HG03575 (cell line): ENCODE results near the gene MRPS27.
"Not testable (repeated sequence)": the region's sequence is repeated elsewhere in the genome, so short reads cannot be mapped to it uniquely, and the experiment has no call there.

ENCODE experiments used
- ATAC-seq: cut with Tn5 transposase; IDR thresholded peaks from one replicate; pipeline ENCODE4 v1.9.1; 2021; ENCODE audit not compliant: unreplicated experiment, insufficient number of reproducible peaks, low FRiP score; ENCODE audit errors: extremely low read depth

The MRPS27 gene

DNA sequence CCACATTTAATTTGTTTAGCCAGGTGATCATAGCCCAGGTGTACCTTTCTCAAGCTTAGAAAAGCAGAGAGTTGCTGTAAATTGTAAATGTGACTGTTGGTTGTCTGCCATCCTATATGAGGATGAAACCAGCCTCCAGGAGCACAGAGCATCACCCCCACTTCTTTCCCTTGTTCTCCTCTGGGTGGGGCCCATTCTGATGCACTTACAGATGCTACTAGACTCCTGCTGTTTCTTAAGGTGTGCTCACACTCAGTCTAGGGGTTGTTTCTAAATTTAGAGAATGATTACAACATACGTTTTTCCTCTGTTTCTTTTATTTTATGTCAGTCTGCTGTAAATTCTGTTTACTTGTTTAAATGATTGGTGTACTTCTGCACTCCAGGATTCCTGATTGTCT is 10.7 kb upstream of the MRPS27 start:
- ATAC-seq = no peak

DNA sequence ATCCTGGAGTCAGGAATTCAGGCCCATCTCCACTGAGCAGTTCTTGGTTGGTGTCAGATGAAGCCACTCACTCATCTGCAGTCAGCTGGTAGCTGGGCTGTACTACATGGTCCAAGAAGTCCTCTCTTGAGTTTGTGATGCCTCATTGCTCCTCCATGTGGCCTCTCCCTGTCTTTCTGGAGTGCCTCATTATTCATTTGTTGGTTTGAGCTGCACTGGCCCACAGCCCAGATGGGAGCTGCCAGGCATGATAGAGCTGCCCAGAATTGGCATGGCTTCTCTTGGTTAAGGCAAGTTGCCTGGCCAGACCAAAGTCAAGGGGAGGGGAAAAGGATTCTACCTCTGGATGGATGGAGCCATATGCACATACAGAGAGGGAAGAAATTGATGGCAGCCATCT is 8.1 kb upstream of the MRPS27 start:
- no peak for ATAC-seq

DNA sequence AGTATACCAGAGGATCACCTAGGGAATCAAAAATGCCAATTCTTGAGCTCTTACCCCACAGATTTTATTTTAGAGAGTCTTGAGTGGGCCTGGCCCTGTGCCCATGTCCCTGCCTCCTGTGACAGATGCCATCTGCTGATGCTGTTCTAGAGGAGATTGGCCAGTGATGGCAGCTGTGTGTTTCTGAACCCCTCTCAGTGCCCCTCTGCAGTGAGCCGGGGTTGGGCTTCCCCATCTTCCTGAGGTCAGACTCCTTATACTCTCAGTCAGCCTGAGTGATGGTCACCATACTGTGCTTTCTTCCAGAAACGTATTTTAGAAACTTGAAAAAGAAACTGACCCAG is 6.2 kb upstream of the MRPS27 start:
- ATAC-seq = no peak

DNA sequence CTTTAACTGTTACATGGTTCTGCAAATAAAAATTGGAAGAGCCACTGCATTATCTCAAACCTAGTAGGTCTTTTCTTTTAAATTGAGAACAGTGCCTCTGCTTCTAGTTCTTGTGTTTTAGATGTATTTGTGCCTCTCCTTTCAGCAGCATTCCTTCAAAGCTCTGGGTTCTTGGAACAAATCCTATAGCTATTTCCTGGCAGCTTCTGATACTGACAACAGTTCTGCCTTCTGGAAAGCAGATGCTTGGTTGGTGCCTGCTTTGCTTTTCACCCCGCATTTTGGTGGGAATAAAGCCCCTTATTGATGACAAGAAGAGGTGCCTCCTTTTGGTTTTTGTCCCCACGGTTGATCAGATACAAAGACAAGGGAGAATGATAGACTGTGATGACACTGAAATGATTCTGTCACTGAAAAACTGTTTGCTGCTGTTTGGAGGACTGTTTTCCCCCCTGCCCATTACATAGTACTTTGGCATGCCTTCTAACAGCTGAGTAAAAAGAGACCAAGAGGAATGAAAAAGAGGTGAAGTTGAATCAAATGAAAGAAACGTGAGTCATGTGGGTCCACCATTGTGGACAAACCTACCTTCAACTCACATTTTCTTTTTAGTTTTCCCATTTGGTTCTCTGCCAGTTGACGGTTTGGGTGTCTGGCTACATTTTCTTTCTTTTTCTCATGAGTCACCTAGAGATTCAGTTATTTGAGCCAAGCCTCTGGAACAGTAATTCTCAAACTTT is 5.7 kb upstream of the MRPS27 start:
- ATAC-seq = no peak

DNA sequence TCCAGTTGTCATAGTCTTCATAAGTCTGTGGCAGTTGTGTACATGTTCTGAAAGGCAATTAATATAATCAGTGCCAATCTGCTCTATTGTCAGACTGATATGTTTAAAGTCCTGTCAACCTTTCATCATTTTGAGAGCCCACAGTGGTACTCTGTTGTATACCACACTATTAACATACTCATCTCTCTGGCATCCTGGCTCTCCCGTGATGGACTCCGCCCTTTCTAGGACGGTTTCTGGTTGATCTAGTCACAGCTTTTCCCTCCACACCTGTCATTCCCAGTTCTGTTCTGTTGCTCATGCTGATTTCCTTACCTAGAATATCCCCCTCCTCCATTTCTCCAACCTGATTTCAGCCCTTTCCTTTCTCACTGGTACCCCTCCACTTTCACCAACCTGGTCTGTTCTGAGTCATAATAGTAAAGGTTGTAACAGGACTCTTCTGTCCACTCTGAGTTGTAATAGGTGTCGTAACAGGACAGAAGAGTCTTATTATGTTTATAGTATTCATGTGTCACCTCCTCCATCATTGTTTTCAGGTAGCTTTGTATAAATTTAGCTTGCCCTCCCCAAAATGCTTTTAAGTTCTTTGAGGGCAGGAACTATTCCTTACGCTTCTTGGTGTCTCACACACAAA is 4.3 kb upstream of the MRPS27 start:
- no peak for ATAC-seq

DNA sequence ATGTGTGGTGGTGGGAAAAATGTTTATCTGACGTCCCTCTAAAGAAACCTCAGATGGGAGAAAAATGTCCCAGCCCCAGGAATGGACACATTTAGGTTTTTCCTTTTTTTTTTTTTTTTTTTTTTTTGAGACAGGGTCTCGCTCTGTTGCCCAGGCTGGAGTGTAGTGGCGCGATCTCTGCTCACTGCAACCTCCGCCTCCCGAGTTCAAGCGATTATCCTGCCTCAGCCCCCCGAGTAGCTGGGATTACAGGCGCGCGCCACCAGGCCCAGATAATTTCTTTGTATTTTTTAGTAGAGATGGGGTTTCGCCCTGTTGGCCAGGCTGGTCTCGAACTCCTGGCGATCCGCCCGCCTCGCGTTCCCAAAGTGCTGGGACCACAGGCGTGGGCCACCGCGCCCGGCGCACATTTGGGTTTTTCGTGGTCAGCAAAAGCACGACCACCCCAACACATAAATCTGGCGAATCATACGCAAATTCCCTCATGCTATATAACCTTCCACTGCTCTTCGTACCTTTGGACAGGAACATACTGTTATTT is 535 bp downstream of the MRPS27 start:
- not testable (repeated sequence) for ATAC-seq

DNA sequence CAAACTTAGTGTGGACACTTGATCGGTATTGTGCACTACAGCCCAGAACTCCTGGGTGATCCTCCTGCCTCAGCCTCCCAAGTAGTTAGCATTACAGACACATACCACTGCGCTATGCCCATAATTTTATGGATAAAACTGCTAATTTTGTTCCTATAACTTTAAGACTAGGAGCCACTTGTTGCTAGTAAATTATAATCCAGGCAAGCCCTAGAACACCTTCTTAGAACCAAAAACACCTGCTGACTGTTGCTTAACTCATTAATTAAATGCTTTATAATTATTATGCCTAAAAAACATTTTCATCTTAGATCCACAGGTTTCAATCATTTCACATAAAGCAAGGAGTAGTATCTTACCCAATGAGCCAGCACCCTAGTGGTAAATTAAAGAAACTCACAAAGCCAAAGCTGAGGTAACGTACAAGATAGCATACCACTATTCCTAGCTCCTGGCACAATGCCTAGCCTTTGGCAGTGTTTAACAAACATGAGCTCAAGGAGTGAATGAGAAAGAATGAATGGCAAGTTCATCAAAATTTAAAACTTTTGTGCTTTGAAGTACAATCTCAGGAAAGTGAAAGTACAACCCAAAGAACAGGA is 5.4 kb downstream of the MRPS27 start:
- ATAC-seq = no peak

DNA sequence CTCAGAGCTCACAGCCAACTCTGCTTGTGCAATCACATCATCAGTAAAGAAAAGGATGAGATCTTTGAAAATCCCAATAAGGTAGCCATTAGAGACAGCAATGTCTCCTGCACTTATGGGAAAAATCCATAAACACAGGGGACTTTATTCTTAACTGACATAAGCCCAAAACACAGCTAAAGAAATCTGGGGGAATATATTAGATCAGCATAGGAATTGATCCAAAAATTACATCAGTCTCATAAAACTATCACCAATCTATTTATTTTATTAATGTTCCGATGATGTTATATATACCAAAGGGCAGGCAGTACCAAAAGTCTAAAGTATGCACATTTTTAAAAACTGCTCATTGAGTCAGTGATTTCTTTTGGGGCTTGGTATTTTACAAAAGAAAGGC is 6.9 kb downstream of the MRPS27 start:
- no peak for ATAC-seq

DNA sequence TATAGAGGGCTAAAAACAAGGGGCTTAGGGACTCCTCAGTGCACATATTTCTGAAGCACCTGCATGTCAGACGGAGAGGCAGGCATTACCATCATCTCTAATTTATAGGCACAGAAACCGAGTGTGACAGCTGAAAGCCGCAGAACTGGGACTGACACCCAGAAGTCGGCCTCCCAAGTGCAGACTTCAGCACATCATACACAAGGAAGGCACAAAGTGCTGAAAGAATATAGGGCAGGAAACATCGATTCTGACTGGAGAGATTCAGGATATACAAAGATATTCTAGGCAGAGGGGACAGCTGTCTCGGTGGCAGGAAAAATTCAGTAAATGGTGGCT is 11.2 kb downstream of the MRPS27 start:
- no peak for ATAC-seq

DNA sequence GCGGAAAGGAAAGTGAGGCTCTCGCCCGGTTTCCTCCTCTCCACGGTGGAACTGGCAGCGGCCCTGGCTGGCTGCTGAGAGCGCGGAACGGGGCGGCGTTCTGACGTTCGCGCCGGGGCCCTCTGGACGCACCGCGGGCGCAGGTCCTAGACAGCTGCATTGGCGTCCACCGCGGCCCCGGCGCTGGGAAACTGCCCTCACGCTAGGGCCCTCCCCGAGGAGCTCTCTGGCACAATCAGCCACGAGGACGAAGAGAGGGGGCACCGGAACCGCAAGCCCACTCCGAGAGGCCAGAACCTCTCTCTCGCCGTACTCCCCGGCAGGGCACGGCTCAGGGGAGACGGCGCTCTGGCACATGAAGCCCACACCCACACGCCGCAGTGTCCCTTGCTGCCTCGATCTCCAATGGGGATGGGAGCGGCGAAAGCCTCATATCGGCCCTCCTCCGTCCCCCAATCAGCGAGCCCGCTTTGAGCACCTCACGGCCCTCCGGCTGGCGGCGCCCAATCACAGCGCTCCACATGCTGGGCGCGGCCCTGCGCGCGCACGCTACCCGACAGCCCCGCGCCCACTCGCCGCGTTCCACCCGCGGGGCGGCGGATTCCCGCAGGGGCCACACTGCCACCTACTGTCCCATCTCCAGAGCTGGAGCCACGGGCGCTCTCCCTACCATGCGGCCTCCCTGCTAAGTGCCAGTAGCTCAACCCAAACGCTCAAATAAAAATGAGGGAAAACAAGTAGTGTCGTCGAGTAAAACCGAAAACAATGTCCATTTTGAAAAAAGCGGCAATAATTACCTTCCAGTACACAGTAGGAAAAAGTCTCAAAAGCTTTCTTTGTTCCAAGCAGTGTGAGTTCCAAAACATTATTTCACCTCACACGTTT is 11.8 kb downstream of the MRPS27 start:
- peak; percentile 45 for ATAC-seq

DNA sequence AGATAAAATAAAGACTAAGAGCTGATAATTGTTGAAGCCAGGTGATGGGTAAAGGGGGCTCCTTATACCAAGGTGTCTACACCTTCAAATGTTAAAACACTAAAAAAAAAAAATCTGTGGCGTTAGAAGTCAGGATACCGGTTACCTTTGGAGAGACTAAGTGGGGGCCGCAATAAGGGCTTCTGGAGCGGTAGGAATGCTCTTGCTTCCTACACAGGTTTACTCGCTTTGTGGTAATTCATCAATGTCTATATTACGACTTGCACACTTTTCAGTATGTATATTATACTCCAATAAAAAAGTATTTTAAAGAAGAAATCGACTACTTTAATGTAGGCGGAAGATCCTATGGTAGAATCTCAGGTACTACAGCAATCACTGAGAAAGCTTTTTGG is 12.5 kb downstream of the MRPS27 start:
- no peak for ATAC-seq

DNA sequence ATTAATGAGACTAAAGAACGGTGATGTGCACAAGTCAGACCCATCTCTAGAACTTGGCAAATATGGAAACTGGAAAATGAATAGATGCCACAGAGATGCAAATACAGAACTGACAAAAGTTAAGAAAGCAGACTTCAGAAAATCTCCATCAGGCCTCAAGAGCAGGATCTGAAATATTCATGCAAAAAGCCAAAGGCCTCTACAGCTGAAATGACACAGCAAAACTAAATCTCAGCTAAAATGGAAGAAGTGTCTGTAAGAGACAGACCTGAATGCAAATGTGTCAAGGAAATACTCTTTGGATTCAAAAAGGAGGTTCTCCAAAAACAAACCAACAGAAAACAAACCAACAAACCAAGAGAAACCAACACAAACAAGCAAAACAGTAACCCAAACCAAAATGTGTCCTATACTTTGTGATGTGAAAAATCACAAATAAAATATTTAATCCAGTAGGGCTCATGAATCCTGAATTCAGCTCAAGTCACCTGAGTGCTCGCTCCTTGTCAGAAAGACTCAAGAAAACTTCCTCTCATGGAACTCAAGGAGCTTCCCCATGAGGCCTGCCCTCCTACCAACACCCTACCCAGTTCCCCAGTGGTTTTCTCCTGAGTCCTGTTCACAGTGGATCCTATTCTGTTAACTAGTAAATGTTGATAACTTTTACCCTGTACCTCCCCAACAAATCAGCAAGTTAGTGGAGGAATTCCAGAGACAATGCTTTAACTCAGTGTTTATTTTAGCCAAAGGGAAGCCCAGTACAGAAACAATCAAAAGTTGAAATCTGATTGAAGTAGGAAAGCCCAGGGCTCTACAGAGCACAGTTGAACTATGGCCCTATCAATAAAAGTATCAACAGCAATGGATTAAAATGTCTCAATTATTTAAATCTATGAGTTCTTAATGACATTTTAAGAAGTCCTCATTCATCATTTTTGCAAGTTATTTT is 14.6 kb downstream of the MRPS27 start:
- no peak for ATAC-seq

DNA sequence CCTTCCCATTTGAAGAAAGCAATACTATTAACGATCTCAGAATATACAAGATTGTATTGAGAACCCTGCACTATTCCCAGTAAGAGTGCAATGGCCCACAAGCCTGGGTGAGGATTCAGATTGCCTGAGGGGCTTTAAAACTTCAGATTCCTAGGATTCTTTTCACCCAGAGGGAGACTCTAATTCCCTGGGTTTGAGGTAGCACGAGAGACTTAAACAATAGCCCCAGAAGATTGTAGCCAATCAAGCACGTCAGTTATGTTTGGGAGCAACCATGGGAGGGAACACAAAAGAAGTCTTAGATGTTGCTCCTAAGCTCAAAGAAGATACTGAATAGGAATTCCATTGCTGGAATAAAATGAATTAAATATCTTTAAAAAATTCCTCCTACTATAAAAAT is 17.9 kb downstream of the MRPS27 start:
- ATAC-seq = no peak

DNA sequence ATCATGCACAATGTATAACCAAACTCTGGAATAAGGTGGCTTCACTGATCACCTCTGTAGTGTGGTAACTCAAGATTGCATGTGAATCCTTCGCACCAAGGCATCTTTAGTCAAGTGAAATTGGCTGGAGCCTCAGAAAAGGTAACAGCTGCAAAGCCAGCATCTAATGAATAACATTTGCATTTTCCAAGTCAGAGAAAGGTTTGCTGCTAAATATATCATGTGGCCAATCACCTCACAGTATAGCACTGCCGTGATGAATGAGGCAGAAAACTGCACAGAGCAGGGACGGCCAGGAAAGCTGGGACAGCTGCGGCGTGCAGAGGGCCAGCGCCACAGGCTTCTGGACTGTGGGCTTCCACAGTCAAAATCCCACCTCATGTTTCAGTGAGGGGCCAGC is 18.5 kb downstream of the MRPS27 start:
- ATAC-seq = peak; percentile 49

DNA sequence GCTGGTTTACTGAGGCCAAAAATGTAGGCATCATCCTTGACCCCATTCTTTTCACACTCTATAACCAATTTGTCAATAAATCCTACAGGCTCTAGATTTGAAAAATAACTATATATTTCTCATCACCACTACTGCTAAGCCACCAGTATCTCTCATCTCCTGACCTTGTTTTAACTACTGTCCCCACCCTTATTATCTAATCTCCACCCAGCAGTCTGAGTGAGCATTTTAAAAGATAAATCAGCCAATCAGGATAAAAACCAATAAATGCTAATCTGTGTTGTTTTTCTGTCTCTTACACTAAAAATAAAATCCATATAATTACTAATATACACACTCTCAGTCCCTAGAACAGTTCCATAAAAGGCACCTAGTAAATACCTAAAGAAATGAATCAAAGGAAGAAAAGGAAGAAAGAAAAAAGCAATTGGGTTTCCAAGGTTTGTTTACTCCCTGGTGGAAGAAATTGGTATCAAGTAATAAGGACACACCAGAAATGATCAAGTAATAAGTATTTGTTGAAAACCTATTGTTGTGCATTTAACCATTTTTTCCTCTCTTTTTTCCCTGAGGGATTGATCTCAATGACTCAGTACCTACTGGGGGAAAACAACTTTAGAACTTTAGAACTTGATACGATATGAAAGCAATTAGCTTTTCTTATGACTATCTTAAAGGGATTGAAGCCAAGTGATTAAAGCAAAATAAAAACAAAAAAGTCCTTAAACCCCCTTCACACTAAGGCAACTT is 19.3 kb downstream of the MRPS27 start:
- no peak for ATAC-seq

DNA sequence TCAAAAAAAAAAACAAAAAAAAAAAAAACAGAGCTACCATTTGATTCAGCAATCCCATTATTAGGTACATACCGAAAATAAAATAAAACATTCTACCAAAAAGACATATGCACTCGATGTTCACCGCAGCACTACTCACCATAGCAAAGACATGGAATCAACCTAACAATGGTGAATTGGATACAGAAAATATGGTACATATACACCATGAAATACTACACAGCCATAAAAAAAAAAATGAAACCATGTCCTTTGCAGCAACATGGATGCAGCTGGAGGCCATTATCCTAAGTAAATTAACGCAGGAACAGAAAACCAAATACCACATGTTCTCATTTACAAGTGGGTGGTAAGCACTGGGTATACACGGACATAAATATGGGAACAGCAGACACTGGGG is 21.3 kb downstream of the MRPS27 start:
- ATAC-seq = no peak

DNA sequence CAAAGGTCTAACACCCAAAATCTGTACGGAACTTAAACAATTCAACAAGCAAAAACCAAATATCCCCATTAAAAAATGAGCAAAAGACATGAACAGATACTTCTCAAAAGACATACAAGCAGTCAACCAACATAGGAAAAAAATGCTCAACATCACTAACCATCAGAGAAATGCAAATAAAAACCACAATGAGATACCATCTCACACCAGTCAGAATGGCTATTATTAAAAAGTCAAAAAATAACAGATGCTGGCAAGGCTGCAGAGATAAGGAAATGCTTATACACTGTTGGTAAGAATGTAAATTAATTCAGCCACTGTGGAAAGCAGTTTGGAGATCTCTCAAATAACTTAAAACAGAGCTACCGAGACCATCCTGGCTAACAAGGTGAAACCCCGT is 21.9 kb downstream of the MRPS27 start:
- not testable (repeated sequence) for ATAC-seq

DNA sequence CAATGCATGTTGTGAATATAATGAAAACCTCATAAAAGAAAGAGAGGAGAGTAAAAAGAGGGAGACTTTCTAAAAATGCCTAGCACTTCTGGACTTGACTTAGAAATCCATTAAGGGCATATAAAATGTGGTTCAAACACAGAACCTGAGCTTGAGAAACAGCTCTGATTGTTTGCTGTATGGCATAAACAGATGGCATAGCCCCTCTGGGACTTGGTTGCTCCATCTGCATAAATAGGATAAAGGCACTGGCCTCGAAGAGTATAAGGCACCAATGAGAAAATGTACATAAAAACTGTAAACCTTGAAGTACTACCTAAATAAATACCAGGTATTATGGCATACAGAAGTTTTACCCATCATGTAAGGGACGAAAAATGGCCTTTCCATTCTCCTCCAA is 23.8 kb downstream of the MRPS27 start:
- no peak for ATAC-seq
